PC-3 (cell line): ENCODE data around the gene PCP4. TPM values are rescaled to one million over a fixed set of nuclear protein-coding genes. Genes with fewer than 3 reads are reported as not detected.

Source experiments
- ATAC-seq: fragments of 200-7000 bp; cut with Tn5 transposase; 2 replicates; pipeline ENCODE4 v1.9.1; 2020; ENCODE audit warnings: mild to moderate bottlenecking, moderate library complexity
- BruUV-seq: library from RNA; stranded (reverse); fragments of 400-500 nt; replicated peaks from 2 replicates; lab custom pipeline; 2021; lab: Mats Ljungman, UMichigan
- CTCF ChIA-PET: fragments of 300-600 bp; sonication (Branson Sonifier 250); formaldehyde crosslinking; loops from one replicate; lab custom pipeline; 2022; ENCODE audit warnings: antibody characterized with exemption; lab: Charles Lee
- POLR2A ChIA-PET: fragments of 300-600 bp; sonication (Branson Sonifier 250); formaldehyde crosslinking; loops from one replicate; lab custom pipeline; 2022; ENCODE audit warnings: antibody characterized with exemption; ENCODE audit not compliant: unreplicated experiment; lab: Charles Lee
- DNase-seq: peaks from one replicate; pipeline ENCODE4 v3.0.0-alpha.2; 2015
- H2AFZ ChIP-seq: fragments of 300-600 bp; sonication (generic); 2 replicates; pipeline ENCODE4 v1.6.0; 2016; ENCODE audit warnings: antibody characterized with exemption, low read length
- H3F3A ChIP-seq: fragments of 300-600 bp; sonication (generic); one replicate; pipeline ENCODE4 v1.6.0; 2017; ENCODE audit warnings: antibody characterized with exemption, low read length, control low read depth, mild to moderate bottlenecking; ENCODE audit not compliant: unreplicated experiment
- H3K27ac ChIP-seq: fragments of 300-600 bp; sonication (generic); 2 replicates; pipeline ENCODE4 v1.5.1; 2016; ENCODE audit warnings: mild to moderate bottlenecking, low read length
- H3K27me3 ChIP-seq: fragments of 300-600 bp; sonication (generic); 2 replicates; pipeline ENCODE4 v1.6.1; 2016; ENCODE audit warnings: low read length, mixed read lengths
- H3K36me3 ChIP-seq: fragments of 300-600 bp; sonication (generic); 2 replicates; pipeline ENCODE4 v1.6.1; 2016; ENCODE audit warnings: low read depth, mixed run types, low read length, mixed read lengths
- H3K4me1 ChIP-seq: fragments of 300-600 bp; sonication (generic); 2 replicates; pipeline ENCODE4 v1.5.1; 2016; ENCODE audit warnings: low read length; ENCODE audit not compliant: insufficient read depth
- H3K4me2 ChIP-seq: fragments of 300-600 bp; sonication (generic); 2 replicates; pipeline ENCODE4 v1.6.0; 2016; ENCODE audit warnings: low read length
- H3K4me3 ChIP-seq: fragments of 300-600 bp; sonication (generic); 2 replicates; pipeline ENCODE4 v1.5.1; 2016; ENCODE audit warnings: mild to moderate bottlenecking, low read length, mixed read lengths
- H3K79me2 ChIP-seq: fragments of 300-600 bp; sonication (generic); 2 replicates; pipeline ENCODE4 v1.6.1; 2017; ENCODE audit warnings: low read length, mixed read lengths
- H3K9ac ChIP-seq: fragments of 300-600 bp; sonication (generic); 2 replicates; pipeline ENCODE4 v1.6.0; 2016; ENCODE audit warnings: mild to moderate bottlenecking, low read length
- H3K9me2 ChIP-seq: fragments of 300-600 bp; sonication (generic); replicated peaks from 2 replicates; pipeline ENCODE4 v1.6.1; 2016; ENCODE audit warnings: mixed run types, low read length, mixed read lengths
- H3K9me3 ChIP-seq: fragments of 300-600 bp; sonication (generic); 2 replicates; pipeline ENCODE4 v1.6.1; 2016; ENCODE audit warnings: low read length, mixed read lengths
- H4K20me1 ChIP-seq: fragments of 300-600 bp; sonication (generic); 2 replicates; pipeline ENCODE4 v1.6.1; 2016; ENCODE audit warnings: low read length, mixed read lengths
- EZH2 ChIP-seq: fragments of 300-600 bp; sonication (generic); IDR thresholded peaks from one replicate; pipeline ENCODE4 v1.6.1; 2017; ENCODE audit warnings: antibody characterized with exemption, mild to moderate bottlenecking, low read length; ENCODE audit not compliant: unreplicated experiment
- EZH2phosphoT487 ChIP-seq: fragments of 300-600 bp; sonication (generic); IDR thresholded peaks from 2 replicates; pipeline ENCODE4 v1.6.1; 2018; ENCODE audit warnings: mild to moderate bottlenecking, antibody characterized with exemption, low read length, borderline replicate concordance
- intact Hi-C: fragments of 100-400 bp; cut with micrococcal nuclease; formaldehyde crosslinking; loops from 2 replicates; pipeline ENCODE4 v1.9.0; 2023
- total RNA-seq: library from RNA; depleted of rRNA; stranded (reverse); fragments of >200 nt; gene quantifications from 2 replicates; pipeline ENCODE4 v1.2.3, GENCODE V29; 2014
- TF ChIP-seq, protein P1 (sequence below): fragments of 300-600 bp; sonication (generic); conservative IDR thresholded peaks from 2 replicates; pipeline ENCODE4 v1.5.1; 2017; ENCODE audit warnings: antibody characterized with exemption, low read depth, mild to moderate bottlenecking, low read length

PCP4 gene
- total RNA-seq, 1 experiment from 2014 or later: not detected

DNA sequence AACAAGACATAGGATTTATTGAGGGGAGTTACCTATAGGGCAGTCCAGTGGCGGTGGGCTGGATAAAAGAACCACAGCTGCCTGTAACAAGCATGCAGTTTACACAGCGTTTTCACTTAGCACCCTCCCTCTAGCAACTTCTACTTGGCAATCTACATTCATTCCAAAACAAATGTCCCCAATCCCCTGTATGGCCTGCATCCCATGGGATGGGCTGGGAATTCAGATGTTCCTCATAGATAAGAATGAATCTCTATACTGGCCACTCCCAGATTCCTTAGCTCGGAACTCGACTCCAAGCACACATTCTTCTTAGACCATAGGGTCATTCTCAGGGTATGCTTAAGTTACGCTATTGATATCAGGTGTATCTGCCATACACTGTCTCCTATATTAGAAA lies 33.3 kb downstream of the PCP4 start:
- 0 out of 2 replicates have a peak, but pooled peaks cover 3% of the 10 kb centered on the region for H3K27me3 ChIP-seq
- no TSS peak for BruUV-seq
- H3K36me3 ChIP-seq: no peaks in the 10 kb centered on the region
- H3K9me2 ChIP-seq: no peaks in the 10 kb centered on the region
- no peaks in the 10 kb centered on the region for H3F3A ChIP-seq
- no peak overlapping the region for H3K4me2 ChIP-seq
- no peak overlapping the region for H3K4me3 ChIP-seq
- no peaks in the 10 kb centered on the region for H3K79me2 ChIP-seq
- no peak overlapping the region for H3K27ac ChIP-seq
- CTCF ChIA-PET: no interaction called here
- no peaks in the 10 kb centered on the region for H3K4me1 ChIP-seq
- H3K9ac ChIP-seq: no peak overlapping the region
- POLR2A ChIA-PET: no interaction called here
- no peak for DNase-seq
- no peaks in the 10 kb centered on the region for H3K9me3 ChIP-seq
- no peak for ATAC-seq
- H2AFZ ChIP-seq: no peak overlapping the region
- intact Hi-C loops: no loop called here
- H4K20me1 ChIP-seq: no peaks in the 10 kb centered on the region
- TF ChIP-seq, protein P1, sequence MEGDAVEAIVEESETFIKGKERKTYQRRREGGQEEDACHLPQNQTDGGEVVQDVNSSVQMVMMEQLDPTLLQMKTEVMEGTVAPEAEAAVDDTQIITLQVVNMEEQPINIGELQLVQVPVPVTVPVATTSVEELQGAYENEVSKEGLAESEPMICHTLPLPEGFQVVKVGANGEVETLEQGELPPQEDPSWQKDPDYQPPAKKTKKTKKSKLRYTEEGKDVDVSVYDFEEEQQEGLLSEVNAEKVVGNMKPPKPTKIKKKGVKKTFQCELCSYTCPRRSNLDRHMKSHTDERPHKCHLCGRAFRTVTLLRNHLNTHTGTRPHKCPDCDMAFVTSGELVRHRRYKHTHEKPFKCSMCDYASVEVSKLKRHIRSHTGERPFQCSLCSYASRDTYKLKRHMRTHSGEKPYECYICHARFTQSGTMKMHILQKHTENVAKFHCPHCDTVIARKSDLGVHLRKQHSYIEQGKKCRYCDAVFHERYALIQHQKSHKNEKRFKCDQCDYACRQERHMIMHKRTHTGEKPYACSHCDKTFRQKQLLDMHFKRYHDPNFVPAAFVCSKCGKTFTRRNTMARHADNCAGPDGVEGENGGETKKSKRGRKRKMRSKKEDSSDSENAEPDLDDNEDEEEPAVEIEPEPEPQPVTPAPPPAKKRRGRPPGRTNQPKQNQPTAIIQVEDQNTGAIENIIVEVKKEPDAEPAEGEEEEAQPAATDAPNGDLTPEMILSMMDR: no peak
- TF ChIP-seq EZH2: no peak
- no peak for TF ChIP-seq EZH2phosphoT487

DNA sequence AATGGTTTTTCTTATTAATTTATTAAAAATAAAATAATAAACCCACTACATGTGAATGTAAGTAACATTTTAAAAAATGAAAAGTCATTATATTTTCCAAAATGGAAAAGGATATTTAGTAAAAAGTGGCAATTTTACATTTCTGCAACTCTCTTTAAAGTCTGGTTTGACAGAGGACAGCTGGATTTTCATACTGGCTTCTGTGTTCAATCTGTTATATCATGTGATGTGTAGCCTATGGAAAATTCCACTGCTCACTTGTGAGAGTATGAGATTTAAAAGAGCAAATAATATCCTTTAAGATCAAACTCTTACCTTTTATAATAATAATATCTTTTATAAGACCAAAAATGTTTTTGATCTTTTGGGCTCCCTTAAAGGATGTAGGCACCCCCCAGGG lies 33.7 kb downstream of the PCP4 start:
- no peak for ATAC-seq
- Histone ChIP-seq H3K9me2 (no peaks in the 10 kb centered on the region), H3K4me1 (no peaks in the 10 kb centered on the region), H3K9ac (no peak overlapping the region), H3K4me2 (no peak overlapping the region), H3F3A (no peaks in the 10 kb centered on the region), H3K27me3 (no peaks in the 10 kb centered on the region), H3K9me3 (no peaks in the 10 kb centered on the region), H3K79me2 (no peaks in the 10 kb centered on the region), H3K27ac (no peak overlapping the region), H3K36me3 (no peaks in the 10 kb centered on the region), H2AFZ (no peak overlapping the region), H3K4me3 (no peak overlapping the region), H4K20me1 (no peaks in the 10 kb centered on the region)
- TF ChIP-seq, protein P1: no peak
- no peak for DNase-seq
- intact Hi-C loops: no loop called here
- no TSS peak for BruUV-seq
- POLR2A ChIA-PET: no interaction called here
- CTCF ChIA-PET: no interaction called here

DNA sequence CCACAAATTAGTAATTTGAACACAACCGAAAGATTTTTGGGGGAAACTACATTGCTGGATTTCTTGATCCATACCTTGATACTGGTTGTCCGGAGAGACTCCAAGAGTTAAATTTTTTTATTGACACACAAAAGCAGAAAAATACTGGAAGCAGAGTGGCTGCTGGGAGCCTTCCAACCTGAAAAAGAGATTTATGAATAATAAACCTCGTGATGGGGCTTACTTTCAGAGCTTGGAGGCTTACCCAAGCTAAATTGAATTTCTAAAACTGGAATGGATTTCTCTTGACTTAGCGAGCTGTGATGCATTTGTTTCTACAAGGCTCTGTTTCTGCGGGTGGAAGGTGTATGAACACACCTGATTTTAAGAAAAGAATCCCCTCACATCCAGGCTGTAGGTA lies 35.7 kb downstream of the PCP4 start:
- BruUV-seq: no TSS peak
- intact Hi-C loops: no loop called here
- CTCF ChIA-PET: no interaction called here

More for the DNA sequence above, 35.7 kb downstream of the PCP4 start:
- TF ChIP-seq EZH2phosphoT487: no peak
- TF ChIP-seq, protein P1: no peak
- TF ChIP-seq EZH2: no peak
- H3K27ac ChIP-seq: no peak overlapping the region
- no peaks in the 10 kb centered on the region for H3K9me3 ChIP-seq
- no peaks in the 10 kb centered on the region for H4K20me1 ChIP-seq
- no peak overlapping the region for H3K4me3 ChIP-seq
- H3K79me2 ChIP-seq: no peaks in the 10 kb centered on the region
- DNase-seq (no peak), ATAC-seq (no peak)
- no peak overlapping the region for H3K4me2 ChIP-seq
- H3K9ac ChIP-seq: no peak overlapping the region
- no peaks in the 10 kb centered on the region for H3K9me2 ChIP-seq
- H3K36me3 ChIP-seq: no peaks in the 10 kb centered on the region
- no peaks in the 10 kb centered on the region for H3F3A ChIP-seq
- H3K4me1 ChIP-seq: no peaks in the 10 kb centered on the region
- POLR2A ChIA-PET: no interaction called here
- H3K27me3 ChIP-seq: no peaks in the 10 kb centered on the region
- no peak overlapping the region for H2AFZ ChIP-seq
